GM19395 (cell line): ENCODE measurements around the gene CCDC188.

Experiments
- ATAC-seq: cut with Tn5 transposase; IDR thresholded peaks from one replicate; pipeline ENCODE4 v1.9.1; 2021; ENCODE audit warnings: mild to moderate bottlenecking, moderate library complexity; ENCODE audit not compliant: unreplicated experiment

The CCDC188 gene

GRCh38 chr22:20108757-20109230 is 42.1 kb downstream of the CCDC188 start:
- no peak for ATAC-seq

- no peak for ATAC-seq
These were observed 42.7 kb downstream of the CCDC188 start for GRCh38 chr22:20107951-20108756.

- no peak for ATAC-seq
These were observed 43.4 kb downstream of the CCDC188 start for GRCh38 chr22:20107471-20107901.

GRCh38 chr22:20106849-20107237 is 44.0 kb downstream of the CCDC188 start:
- ATAC-seq = no peak

GRCh38 chr22:20106205-20106848 is 44.5 kb downstream of the CCDC188 start:
- no peak for ATAC-seq

- no peak for ATAC-seq
These were observed 45.2 kb downstream of the CCDC188 start for GRCh38 chr22:20105456-20106204.

GRCh38 chr22:20102203-20102780 is 48.6 kb downstream of the CCDC188 start:
- ATAC-seq = no peak

GRCh38 chr22:20101638-20102037 is 49.2 kb downstream of the CCDC188 start:
- ATAC-seq = no peak

GRCh38 chr22:20099099-20099711 is 51.6 kb downstream of the CCDC188 start:
- no peak for ATAC-seq
